Measurements from ENCODE around the gene HES2. TPM values are rescaled to one million over a fixed set of nuclear protein-coding genes. Genes with fewer than 3 reads are reported as not detected.
A peak's percentile ranks its signal among the peaks of the same experiment; 100 is the strongest.

Gene HES2
- total and polyA plus RNA-seq, 9 of the 15 experiments (the other 6 are each of a cell fraction or from before 2014, with no cell fraction given), result 0.05 to 0.18 (median 0.07) TPM; not detected in 4

GRCh38 chr1:6393400-6394187 is 26.1 kb downstream of the HES2 start, which contains the start of gene ACOT7 (continued):
- TF ChIP-seq E2F1 (CRISPR knock-in tag; IDR thresholded peaks at IDR 0.05) (peak; percentile 59; the same call in 1 of the 2 replicates), CREB1 (IDR thresholded peaks at IDR 0.05) (peak; percentile 68; the same call in 1 of the 2 replicates), CREB1 (CRISPR knock-in tag; IDR thresholded peaks at IDR 0.05) (peak; percentile 80), ZNF584 (CRISPR knock-in tag; IDR thresholded peaks at IDR 0.05; ENCODE audit: low read depth) (0 out of 2 replicates have a peak, but pooled peaks have one; percentile 10), NRF1 (conservative IDR thresholded peaks at IDR 0.05 in 1 of 2, IDR thresholded peaks at IDR 0.05 in 1 of 2) (peak; percentile 80 to 81; a peak in 3 of 4 replicates), HCFC1 (IDR thresholded peaks at IDR 0.05; ENCODE audit: low read depth, low read length) (peak; percentile 34; the same call in 1 of the 2 replicates), PHF21A (IDR thresholded peaks at IDR 0.05; ENCODE audit: borderline replicate concordance, low read depth) (peak; percentile 56; the same call in 1 of the 2 replicates), RBM34 (IDR thresholded peaks at IDR 0.05; ENCODE audit: borderline replicate concordance, insufficient read depth, low read length) (peak; percentile 85; the same call in 1 of the 2 replicates), SRSF9 (IDR thresholded peaks at IDR 0.05; ENCODE audit: borderline replicate concordance, low read depth, low read length) (no peak), ZNF347 (CRISPR knock-in tag; IDR thresholded peaks at IDR 0.05; ENCODE audit: low read depth) (no peak), NR2C2 (CRISPR knock-in tag; IDR thresholded peaks at IDR 0.05) (peak; percentile 12; the same call in 1 of the 2 replicates), NR2C2 (tag; IDR thresholded peaks at IDR 0.05) (peak; percentile 68; the same call in 1 of the 2 replicates), HMGXB4 (CRISPR knock-in tag; IDR thresholded peaks at IDR 0.05) (peak; percentile 80; the same call in 1 of the 2 replicates), NKRF (IDR thresholded peaks at IDR 0.05; ENCODE audit: borderline replicate concordance) (peak; percentile 98), C11orf30 (IDR thresholded peaks at IDR 0.05; ENCODE audit: low read depth) (no peak; the same call in 1 of the 2 replicates), PHF20 (IDR thresholded peaks at IDR 0.05; ENCODE audit: partially characterized antibody) (peak; percentile 43), HMBOX1 (IDR thresholded peaks at IDR 0.05) (no peak), ETV5 (CRISPR knock-in tag; IDR thresholded peaks at IDR 0.05; ENCODE audit: low read depth) (peak; percentile 71), USF1 (CRISPR knock-in tag; IDR thresholded peaks at IDR 0.05) (peak; percentile 90), RBM15 (IDR thresholded peaks at IDR 0.05; ENCODE audit: insufficient read depth, low read length) (no peak)

Measured in K562 (cell line).